ENCODE data around the gene RC3H1. TPM values are rescaled to one million over a fixed set of nuclear protein-coding genes. Genes with fewer than 3 reads are reported as not detected.

Gene RC3H1
- polyA plus RNA-seq, 1 of the 3 experiments (the other 2 are of a cell fraction) = 2.9 TPM

DNA sequence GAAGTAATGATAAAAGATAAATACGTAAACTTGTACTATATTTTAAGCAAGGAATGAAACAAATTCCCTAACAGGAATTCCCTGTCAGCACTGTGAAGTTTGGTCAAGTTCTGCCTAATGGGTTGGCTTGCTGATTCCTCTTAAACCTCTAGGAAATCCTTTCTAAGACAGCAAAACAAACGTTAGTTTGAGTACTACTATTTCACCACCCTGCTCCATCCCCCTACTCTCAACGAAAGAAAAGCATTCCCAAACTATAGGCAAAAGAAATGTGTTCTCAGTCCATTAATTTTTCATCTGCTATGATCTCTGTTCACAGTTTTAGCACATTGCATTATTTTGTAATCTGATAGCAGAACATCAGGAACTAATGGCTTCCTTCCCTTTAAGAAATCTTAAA is 121.2 kb downstream of the RC3H1 start:
- Histone ChIP-seq H3K9ac (no peak overlapping the region), H3K9me2 (no peaks in the 10 kb centered on the region), H3K27me3 (ENCODE audit: insufficient read depth) (no peaks in the 10 kb centered on the region), H3F3A (replicated peaks; ENCODE audit: insufficient read depth) (no peaks in the 10 kb centered on the region), H3K36me3 (replicated peaks in 1 of 2; ENCODE audit: control insufficient read depth in 1 of 2, insufficient read depth in 2 of 2, low read length in 1 of 2) (no peaks in the 10 kb centered on the region), H4K20me1 (ENCODE audit: insufficient read depth) (no peaks in the 10 kb centered on the region), H3K79me2 (ENCODE audit: insufficient read depth) (no peaks in the 10 kb centered on the region), H2AFZ (ENCODE audit: low read depth) (no peak overlapping the region), H3K4me3 (ENCODE audit: low read depth in 2 of 2, low read length in 1 of 2) (no peak overlapping the region), H3K4me1 (ENCODE audit: control insufficient read depth in 1 of 2, insufficient read depth in 2 of 2, low read depth in 1 of 2, low read length in 1 of 2) (no peaks in the 10 kb centered on the region), H3K27ac (ENCODE audit: low read depth in 2 of 2, low read length in 1 of 2) (no peak overlapping the region), H3K9me3 (no peaks in the 10 kb centered on the region), H3K4me2 (no peak overlapping the region)
- ChIA-PET CTCF (no interaction called here), POLR2A (no interaction called here)
- DNase-seq = no peak
- 78% methylated on average over 3 of the region's 3 CpGs for WGBS (ENCODE audit: low lambda C conversion rate)
- TF ChIP-seq ELF1 (IDR thresholded peaks at IDR 0.05) (no peak), EZH2phosphoT487 (IDR thresholded peaks at IDR 0.05; ENCODE audit: borderline replicate concordance, low read depth) (no peak), RCOR1 (IDR thresholded peaks at IDR 0.05; ENCODE audit: low read length) (no peak), JUND (IDR thresholded peaks at IDR 0.05) (no peak), MAX (IDR thresholded peaks at IDR 0.05; ENCODE audit: low read depth) (no peak), NFIC (IDR thresholded peaks at IDR 0.05; ENCODE audit: borderline replicate concordance) (no peak), TAF1 (IDR thresholded peaks at IDR 0.05; ENCODE audit: borderline replicate concordance, low read depth, low read length) (no peak), GATA2 (CRISPR knock-in tag; IDR thresholded peaks at IDR 0.05) (no peak), CTCF (IDR thresholded peaks at IDR 0.05) (no peak), FOXJ3 (CRISPR knock-in tag; IDR thresholded peaks at IDR 0.05) (no peak), GABPA (IDR thresholded peaks at IDR 0.05; ENCODE audit: low read depth) (no peak), RAD21 (IDR thresholded peaks at IDR 0.05; ENCODE audit: low read length) (no peak), RXRA (IDR thresholded peaks at IDR 0.05; ENCODE audit: borderline replicate concordance, low read depth) (no peak), POLR2AphosphoS5 (IDR thresholded peaks at IDR 0.05; ENCODE audit: low read depth, low read length) (no peak), SIN3A (IDR thresholded peaks at IDR 0.05; ENCODE audit: borderline replicate concordance, low read depth, low read length) (no peak), FOSL2 (IDR thresholded peaks at IDR 0.05; ENCODE audit: borderline replicate concordance, low read depth) (no peak)

- no peaks in the 10 kb centered on the region for H4K20me1 ChIP-seq (ENCODE audit: insufficient read depth)
- no peaks in the 10 kb centered on the region for H3K27me3 ChIP-seq (ENCODE audit: insufficient read depth)
- DNase-seq = no peak
- 94% methylated on average over 2 of the region's 2 CpGs for WGBS (ENCODE audit: low lambda C conversion rate)
- H3K79me2 ChIP-seq (ENCODE audit: insufficient read depth) = no peaks in the 10 kb centered on the region
- H3K9me2 ChIP-seq = no peaks in the 10 kb centered on the region
- POLR2A ChIA-PET = no interaction called here
- no peak overlapping the region for H3K27ac ChIP-seq (ENCODE audit: low read depth in 2 of 2, low read length in 1 of 2)
- no peaks in the 10 kb centered on the region for H3F3A ChIP-seq (replicated peaks; ENCODE audit: insufficient read depth)
- no peak overlapping the region for H3K4me3 ChIP-seq (ENCODE audit: low read depth in 2 of 2, low read length in 1 of 2)
- no peak overlapping the region for H3K4me2 ChIP-seq
- no peaks in the 10 kb centered on the region; a peak in 1 of 4 replicates for H3K4me1 ChIP-seq (ENCODE audit: control insufficient read depth in 1 of 2, insufficient read depth in 2 of 2, low read depth in 1 of 2, low read length in 1 of 2)
- TF ChIP-seq ELF1 (IDR thresholded peaks at IDR 0.05) = no peak
- TF ChIP-seq TAF1 (IDR thresholded peaks at IDR 0.05; ENCODE audit: borderline replicate concordance, low read depth, low read length) = no peak
- no peak for TF ChIP-seq YY1 (IDR thresholded peaks at IDR 0.05; ENCODE audit: low read depth)
- no peak for TF ChIP-seq GATA2 (CRISPR knock-in tag; IDR thresholded peaks at IDR 0.05)
- TF ChIP-seq, protein P1, sequence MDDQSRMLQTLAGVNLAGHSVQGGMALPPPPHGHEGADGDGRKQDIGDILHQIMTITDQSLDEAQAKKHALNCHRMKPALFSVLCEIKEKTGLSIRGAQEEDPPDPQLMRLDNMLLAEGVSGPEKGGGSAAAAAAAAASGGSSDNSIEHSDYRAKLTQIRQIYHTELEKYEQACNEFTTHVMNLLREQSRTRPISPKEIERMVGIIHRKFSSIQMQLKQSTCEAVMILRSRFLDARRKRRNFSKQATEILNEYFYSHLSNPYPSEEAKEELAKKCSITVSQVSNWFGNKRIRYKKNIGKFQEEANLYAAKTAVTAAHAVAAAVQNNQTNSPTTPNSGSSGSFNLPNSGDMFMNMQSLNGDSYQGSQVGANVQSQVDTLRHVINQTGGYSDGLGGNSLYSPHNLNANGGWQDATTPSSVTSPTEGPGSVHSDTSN (IDR thresholded peaks at IDR 0.05) = no peak
- no peak for TF ChIP-seq IRF3 (IDR thresholded peaks at IDR 0.05; ENCODE audit: low read depth, low read length)
- TF ChIP-seq SIN3A (IDR thresholded peaks at IDR 0.05; ENCODE audit: borderline replicate concordance, low read depth, low read length) = no peak
- TF ChIP-seq RCOR1 (IDR thresholded peaks at IDR 0.05; ENCODE audit: low read length) = no peak
- CTCF ChIA-PET = no interaction called here
- peaks cover 0 to 5% of the 10 kb centered on the region in 2 experiments for H3K36me3 ChIP-seq (replicated peaks in 1 of 2; ENCODE audit: control insufficient read depth in 1 of 2, insufficient read depth in 2 of 2, low read length in 1 of 2)
- no peaks in the 10 kb centered on the region for H3K9me3 ChIP-seq
- H2AFZ ChIP-seq (ENCODE audit: low read depth) = no peak overlapping the region
- H3K9ac ChIP-seq = no peak overlapping the region
These were observed 121.7 kb downstream of the RC3H1 start for GRCh38 chr1:173900427-173900826.
